T-helper 1 cell treated with Interleukin-12 subunit alpha and Interleukin-12 subunit beta and Interleukin-4 antibody, amounts not matched to agents 30 μg/mL and 1 μg/mL, for 36 hours (primary cell): ENCODE measurements around the gene DNM2.
"Not testable (repeated sequence)": the region's sequence is repeated elsewhere in the genome, so short reads cannot be mapped to it uniquely, and the experiment has no call there.

Source experiments
- H3K27ac Mint-ChIP-seq: one replicate; pipeline ENCODE4 v1.8.0; 2021; ENCODE audit warnings: mild to moderate bottlenecking, mixed read lengths
- H3K27me3 Mint-ChIP-seq: one replicate; pipeline ENCODE4 v1.8.0; 2021; ENCODE audit warnings: low read depth, mixed read lengths
- H3K36me3 Mint-ChIP-seq: one replicate; pipeline ENCODE4 v1.8.0; 2021; ENCODE audit warnings: low read depth, mixed read lengths
- H3K4me1 Mint-ChIP-seq: one replicate; pipeline ENCODE4 v1.8.0; 2021; ENCODE audit warnings: low read depth, mixed read lengths
- H3K4me3 Mint-ChIP-seq: one replicate; pipeline ENCODE4 v1.8.0; 2021; ENCODE audit warnings: mild to moderate bottlenecking, moderate library complexity, mixed read lengths
- H3K9me3 Mint-ChIP-seq: one replicate; pipeline ENCODE4 v1.8.0; 2021; ENCODE audit warnings: mixed read lengths

DNM2 gene

DNA sequence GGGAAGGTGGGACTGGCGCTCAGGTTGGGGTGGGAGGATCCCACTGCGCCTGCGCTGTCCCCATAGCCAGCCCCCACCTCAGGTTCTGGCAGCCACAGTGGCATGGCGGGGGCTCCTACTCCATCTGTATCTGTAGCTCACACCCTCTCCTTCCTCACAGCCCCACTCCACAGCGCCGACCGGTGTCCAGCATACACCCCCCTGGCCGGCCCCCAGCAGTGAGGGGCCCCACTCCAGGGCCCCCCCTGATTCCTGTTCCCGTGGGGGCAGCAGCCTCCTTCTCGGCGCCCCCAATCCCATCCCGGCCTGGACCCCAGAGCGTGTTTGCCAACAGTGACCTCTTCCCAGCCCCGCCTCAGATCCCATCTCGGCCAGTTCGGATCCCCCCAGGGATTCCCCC lies 112.1 kb downstream of the DNM2 start:
- H3K27me3 Mint-ChIP-seq, result no peaks in the 10 kb centered on the region
- no peak overlapping the region for H3K27ac Mint-ChIP-seq
- no peak overlapping the region for H3K4me3 Mint-ChIP-seq
- no peaks in the 10 kb centered on the region for H3K9me3 Mint-ChIP-seq
- no peaks in the 10 kb centered on the region for H3K4me1 Mint-ChIP-seq
- peaks cover 14% of the 10 kb centered on the region for H3K36me3 Mint-ChIP-seq

DNA sequence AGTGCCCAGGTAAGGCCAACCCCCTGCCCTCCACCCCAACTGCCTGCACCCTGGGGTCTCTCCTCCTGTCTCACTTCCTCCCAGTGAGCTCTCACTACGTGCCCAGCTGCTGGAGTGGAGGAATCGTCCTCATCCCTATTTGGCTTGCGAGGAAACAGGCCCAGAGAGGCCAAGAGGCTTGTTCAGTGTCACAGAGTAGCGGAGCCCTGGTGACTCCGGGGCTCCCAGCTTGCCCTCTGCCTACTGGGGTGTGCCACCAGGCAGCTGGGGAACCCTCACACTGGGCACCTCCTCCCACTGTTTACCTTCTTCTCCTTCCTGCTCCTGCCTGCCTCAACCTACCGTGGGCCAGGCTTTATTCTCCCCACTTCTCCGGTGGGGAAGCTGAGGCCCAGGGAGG lies 112.5 kb downstream of the DNM2 start:
- Mint-ChIP-seq H3K9me3 (no peaks in the 10 kb centered on the region), H3K4me3 (no peak overlapping the region), H3K27ac (no peak overlapping the region), H3K27me3 (no peaks in the 10 kb centered on the region), H3K4me1 (peaks cover under 1% of the 10 kb centered on the region), H3K36me3 (peaks cover 11% of the 10 kb centered on the region)

GRCh38 chr19:10830931-10831779 lies 113.3 kb downstream of the DNM2 start:
- Mint-ChIP-seq H3K27ac (no peak overlapping the region), H3K9me3 (peaks cover under 1% of the 10 kb centered on the region), H3K4me3 (no peak overlapping the region), H3K27me3 (no peaks in the 10 kb centered on the region), H3K4me1 (peaks cover 4% of the 10 kb centered on the region), H3K36me3 (peaks cover 10% of the 10 kb centered on the region)

DNA sequence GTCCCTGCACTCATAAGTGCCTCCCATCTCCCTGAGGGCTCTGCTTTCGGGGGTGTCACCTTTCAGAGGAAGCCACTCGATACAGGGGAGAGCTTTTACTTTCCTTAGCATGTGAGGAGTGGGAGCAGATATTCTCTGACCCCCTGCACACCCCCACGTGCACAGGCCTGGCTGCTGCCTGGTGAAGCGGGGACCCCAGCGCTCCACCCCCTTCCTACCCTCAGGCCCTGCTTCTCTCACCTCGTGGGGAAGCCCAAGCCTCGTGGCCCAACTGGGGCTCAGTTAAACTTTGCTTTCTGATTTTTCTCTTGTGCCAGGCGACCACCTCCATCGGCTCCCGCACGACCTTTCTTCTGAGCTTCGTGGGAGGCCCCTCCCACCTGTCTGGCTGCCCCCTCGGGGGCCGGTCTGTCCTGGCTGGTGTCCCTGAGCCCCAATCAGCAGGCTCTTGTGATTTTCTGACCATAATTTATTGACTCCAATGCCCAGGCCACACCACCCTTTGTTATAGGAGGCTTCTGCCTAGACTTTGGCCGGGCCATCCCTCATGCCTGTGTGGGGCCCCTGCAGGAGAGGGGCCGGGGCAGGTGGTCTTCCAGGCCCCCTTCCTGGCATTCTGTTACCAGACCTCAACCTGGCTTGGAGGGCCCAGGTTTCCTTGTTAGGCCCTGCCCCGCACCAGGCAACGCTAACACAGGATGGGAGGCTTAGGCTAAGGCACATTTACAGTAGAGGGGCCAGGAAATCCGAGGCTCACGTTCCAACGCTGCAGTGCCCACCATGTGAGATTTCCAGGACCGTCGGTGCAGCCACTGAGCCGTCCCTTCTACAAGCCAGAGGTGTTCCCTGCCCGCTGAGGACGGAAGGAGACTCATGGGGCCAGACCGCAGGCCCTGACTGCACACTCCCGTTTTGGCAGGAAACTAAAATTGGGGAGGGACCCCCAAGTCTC lies 114.4 kb downstream of the DNM2 start:
- Mint-ChIP-seq H3K27me3 (no peaks in the 10 kb centered on the region), H3K4me3 (no peak overlapping the region), H3K27ac (no peak overlapping the region), H3K36me3 (peaks cover 12% of the 10 kb centered on the region), H3K4me1 (peaks cover 10% of the 10 kb centered on the region), H3K9me3 (peaks cover 5% of the 10 kb centered on the region)

DNA sequence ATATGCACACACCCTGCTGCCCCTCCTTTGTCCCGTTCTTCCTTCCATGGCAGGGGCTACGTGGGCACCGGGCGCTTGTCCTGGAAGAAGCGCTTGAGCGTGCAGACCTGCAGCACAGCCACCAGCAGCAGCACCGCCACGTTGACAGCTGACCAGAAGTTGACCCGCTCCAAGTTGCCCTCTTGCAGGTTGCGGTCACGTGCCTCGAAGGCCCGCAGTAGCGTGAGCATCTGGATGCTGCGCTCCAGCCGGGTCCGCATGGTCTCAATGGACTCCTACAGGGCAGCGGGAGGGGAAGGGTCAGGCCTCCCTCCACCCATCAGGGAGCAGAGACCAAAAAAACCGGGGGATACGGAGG lies 115.0 kb downstream of the DNM2 start:
- H3K4me1 Mint-ChIP-seq, result peaks cover 10% of the 10 kb centered on the region
- no peak overlapping the region for H3K27ac Mint-ChIP-seq
- peaks cover 11% of the 10 kb centered on the region for H3K36me3 Mint-ChIP-seq
- H3K4me3 Mint-ChIP-seq, result no peak overlapping the region
- no peaks in the 10 kb centered on the region for H3K27me3 Mint-ChIP-seq
- peaks cover 5% of the 10 kb centered on the region for H3K9me3 Mint-ChIP-seq

GRCh38 chr19:10835089-10835753 lies 117.3 kb downstream of the DNM2 start:
- Mint-ChIP-seq H3K27me3 (no peaks in the 10 kb centered on the region), H3K27ac (peak overlapping the region; percentile 100), H3K4me3 (peak overlapping the region; percentile 92), H3K9me3 (peaks cover 5% of the 10 kb centered on the region), H3K36me3 (peaks cover 11% of the 10 kb centered on the region), H3K4me1 (peaks cover 10% of the 10 kb centered on the region)

GRCh38 chr19:10835754-10836478 lies 118.0 kb downstream of the DNM2 start, which contains the start of gene TMED1:
Gene TMED1, minus strand, starts transcription at chr19:10836212. Its CDS starts 21 bp downstream, at chr19:10836191.
- H3K36me3 Mint-ChIP-seq, result peaks cover 11% of the 10 kb centered on the region
- peak within 1 kb of the TSS; percentile 100 for H3K27ac Mint-ChIP-seq
- H3K4me1 Mint-ChIP-seq, result peaks cover 10% of the 10 kb centered on the region
- H3K9me3 Mint-ChIP-seq, result peaks cover 5% of the 10 kb centered on the region
- H3K27me3 Mint-ChIP-seq, result no peaks in the 10 kb centered on the region
- H3K4me3 Mint-ChIP-seq, result peak within 1 kb of the TSS; percentile 92

- peaks cover 11% of the 10 kb centered on the region for H3K36me3 Mint-ChIP-seq
- H3K27ac Mint-ChIP-seq, result peak overlapping the region; percentile 100
- H3K4me1 Mint-ChIP-seq, result peaks cover 10% of the 10 kb centered on the region
- H3K27me3 Mint-ChIP-seq, result no peaks in the 10 kb centered on the region
- peaks cover 5% of the 10 kb centered on the region for H3K9me3 Mint-ChIP-seq
- H3K4me3 Mint-ChIP-seq, result peak overlapping the region; percentile 92
These were observed 118.8 kb downstream of the DNM2 start for GRCh38 chr19:10836479-10837330.

DNA sequence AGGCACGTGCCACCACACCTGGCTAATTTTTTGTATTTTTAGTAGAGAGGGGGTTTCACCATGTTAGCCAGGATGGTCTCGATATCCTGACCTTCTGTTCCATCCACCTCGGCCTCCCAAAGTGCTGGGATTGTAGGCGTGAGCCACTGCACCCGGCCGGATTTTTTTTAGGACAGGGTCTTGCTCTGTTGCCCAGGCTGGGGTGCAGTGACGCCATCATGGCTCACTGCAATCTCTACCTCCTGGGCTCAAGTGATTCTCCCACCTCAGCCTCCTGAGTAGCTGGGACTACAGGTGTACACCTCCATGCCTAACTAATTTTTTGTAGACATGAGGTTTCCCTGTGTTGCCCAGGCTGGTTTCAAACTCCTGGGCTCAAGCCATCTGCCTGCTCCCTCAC lies 119.8 kb downstream of the DNM2 start:
- not testable (repeated sequence) for H3K27me3 Mint-ChIP-seq, H3K36me3 Mint-ChIP-seq

GRCh38 chr19:10838377-10838776 lies 120.5 kb downstream of the DNM2 start:
- H3K36me3 Mint-ChIP-seq, result peaks cover 9% of the 10 kb centered on the region
- no peak overlapping the region for H3K27ac Mint-ChIP-seq
- H3K4me3 Mint-ChIP-seq, result no peak overlapping the region
- peaks cover 10% of the 10 kb centered on the region for H3K4me1 Mint-ChIP-seq
- H3K27me3 Mint-ChIP-seq, result no peaks in the 10 kb centered on the region
- H3K9me3 Mint-ChIP-seq, result peaks cover 5% of the 10 kb centered on the region

More for the DNA sequence above, 119.8 kb downstream of the DNM2 start:
- H3K4me1 Mint-ChIP-seq, H3K9me3 Mint-ChIP-seq, H3K27ac Mint-ChIP-seq, H3K4me3 Mint-ChIP-seq: not testable (repeated sequence)

DNA sequence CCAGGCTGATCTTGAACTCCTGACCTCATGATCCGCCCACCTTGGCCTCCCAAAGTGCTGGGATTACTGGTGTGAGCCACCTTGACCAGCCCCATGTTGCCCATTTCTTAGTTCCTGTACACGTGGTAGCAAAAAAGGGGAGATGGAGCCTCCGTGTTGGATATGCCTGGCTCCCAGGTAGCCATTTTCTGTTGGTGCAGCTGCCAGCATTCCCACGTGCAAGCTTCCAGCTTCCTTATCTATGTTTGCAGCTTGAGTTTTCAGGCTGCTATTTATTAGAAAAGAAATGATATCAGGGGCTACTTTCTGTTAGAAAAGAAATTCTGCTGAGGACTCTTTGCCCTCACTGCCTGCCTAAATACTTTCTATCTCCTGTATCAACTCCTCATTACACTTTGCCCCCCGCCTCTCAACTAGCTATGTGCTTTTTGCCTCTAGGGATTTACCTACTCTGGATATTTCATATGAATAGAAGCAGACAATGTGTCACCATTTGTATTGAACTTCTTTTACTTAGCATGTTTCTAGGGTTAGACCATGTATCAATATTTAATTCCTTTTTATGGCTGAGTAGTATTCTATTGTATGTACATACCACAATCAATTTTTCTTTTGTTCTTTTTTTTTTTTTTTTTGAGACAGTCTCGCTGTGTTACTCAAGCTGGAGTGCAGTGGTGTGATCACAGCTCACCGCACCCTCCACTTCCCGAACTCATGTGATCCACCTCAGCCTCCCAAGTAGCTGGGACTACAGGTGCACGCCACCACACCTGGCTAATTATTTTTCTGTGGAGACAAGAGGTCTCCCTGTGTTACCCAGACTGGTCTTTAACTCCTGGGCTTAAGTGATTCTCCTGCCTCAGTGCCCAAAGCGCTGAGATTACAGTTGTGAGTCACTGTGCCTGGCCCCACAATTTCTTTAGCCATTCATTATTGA lies 121.5 kb downstream of the DNM2 start:
- no peak overlapping the region for H3K4me3 Mint-ChIP-seq
- H3K9me3 Mint-ChIP-seq, result peaks cover 5% of the 10 kb centered on the region
- H3K36me3 Mint-ChIP-seq, result peaks cover 9% of the 10 kb centered on the region
- H3K27ac Mint-ChIP-seq, result no peak overlapping the region
- H3K27me3 Mint-ChIP-seq, result no peaks in the 10 kb centered on the region
- H3K4me1 Mint-ChIP-seq, result peaks cover 10% of the 10 kb centered on the region

DNA sequence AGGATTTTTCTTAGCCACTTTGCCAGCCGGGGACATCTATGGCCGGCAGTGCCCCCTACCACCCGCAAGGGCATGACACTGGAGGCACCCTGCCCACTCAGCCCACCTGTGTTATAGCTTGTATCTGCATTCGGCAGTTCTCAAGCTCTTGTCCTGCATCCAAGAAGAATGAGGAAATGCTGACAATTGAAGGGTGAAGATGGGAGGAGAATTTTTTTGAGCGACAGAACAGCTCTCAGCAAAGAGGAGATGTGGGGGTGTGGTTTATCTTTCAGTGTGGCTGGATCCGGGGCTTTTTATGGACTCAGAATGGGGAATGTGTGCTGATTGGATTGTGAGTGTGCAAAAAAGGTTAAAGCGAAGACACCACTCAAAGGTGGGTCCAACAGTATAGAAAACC lies 124.9 kb downstream of the DNM2 start:
- no peaks in the 10 kb centered on the region for H3K27me3 Mint-ChIP-seq
- no peak overlapping the region for H3K27ac Mint-ChIP-seq
- no peaks in the 10 kb centered on the region for H3K4me1 Mint-ChIP-seq
- peaks cover 4% of the 10 kb centered on the region for H3K36me3 Mint-ChIP-seq
- H3K9me3 Mint-ChIP-seq, result peaks cover 7% of the 10 kb centered on the region
- no peak overlapping the region for H3K4me3 Mint-ChIP-seq
